ENCODE results near the gene FLG.
"Not testable (repeated sequence)": the region's sequence is repeated elsewhere in the genome, so short reads cannot be mapped to it uniquely, and the experiment has no call there.

FLG gene

DNA sequence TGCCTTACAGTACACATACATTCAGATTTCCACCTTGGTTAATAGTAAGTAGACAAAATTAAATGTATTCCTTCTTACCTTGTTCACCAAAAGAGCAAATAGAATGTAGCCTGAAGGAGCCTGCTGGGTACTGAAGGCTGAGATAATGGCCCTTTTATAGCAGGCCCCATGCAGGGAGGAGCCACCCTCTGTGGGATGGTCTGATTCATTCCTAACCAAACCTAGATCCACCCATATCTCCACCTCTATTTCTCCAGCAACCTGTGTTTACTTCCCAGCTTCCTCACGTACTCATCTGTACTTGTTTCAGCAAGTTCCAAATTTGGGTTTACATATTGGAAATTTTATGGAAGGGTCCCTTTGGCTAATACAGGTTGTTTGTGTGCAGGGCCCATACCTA lies at the start of gene FLG:
Gene FLG, minus strand, starts transcription at position 129 of the 400 bp plus-strand sequence. CDS start 9,783 bp downstream, outside the sequence.
- DNase-seq = no peak

- DNase-seq = no peak
These were observed 49.4 kb upstream of the FLG start for GRCh38 chr1:152374451-152374850.

GRCh38 chr1:152372672-152373071 lies 47.6 kb upstream of the FLG start:
- DNase-seq = no peak

DNA sequence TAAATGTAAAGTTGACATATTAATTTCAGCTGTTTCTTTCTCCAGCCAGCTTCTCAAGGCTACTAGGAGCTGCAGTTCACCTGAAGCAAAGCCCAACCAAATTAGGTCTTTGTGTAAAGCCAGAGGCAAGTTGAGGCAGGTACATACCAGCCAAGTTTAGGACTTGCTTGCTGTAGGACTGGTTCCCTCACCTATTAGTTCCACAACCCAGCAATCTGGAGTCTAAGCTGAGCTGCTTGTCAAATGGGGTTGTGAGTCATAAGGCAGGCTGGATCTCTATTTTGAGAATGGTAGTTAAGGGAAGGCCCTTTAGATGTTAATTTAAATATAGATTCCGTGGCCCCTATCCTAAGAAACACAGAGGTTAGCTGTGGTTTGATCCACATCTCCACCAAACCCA lies 42.4 kb upstream of the FLG start:
- no peak for DNase-seq

DNA sequence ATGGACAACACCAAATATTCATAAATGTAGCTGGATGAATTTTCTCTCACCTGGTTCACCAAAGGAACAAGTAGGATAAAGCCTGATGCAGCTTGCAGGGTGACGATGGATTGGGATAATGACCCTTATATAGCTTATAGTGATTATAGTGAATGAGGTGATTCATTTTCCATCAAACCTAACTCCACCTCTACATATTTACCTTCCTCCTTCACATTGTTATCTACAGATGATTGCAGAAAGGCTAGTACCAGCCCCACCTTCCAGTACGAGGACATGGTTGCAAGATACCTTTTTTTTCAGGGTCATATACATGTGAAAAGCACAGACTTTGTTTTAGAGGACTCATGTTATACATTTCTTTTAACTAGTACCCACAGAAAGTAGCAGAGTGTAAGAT lies 34.9 kb upstream of the FLG start, which contains the start of gene FLG2:
Gene FLG2, minus strand, starts transcription at position 101 of the 400 bp plus-strand sequence. CDS start 1,122 bp downstream, outside the sequence.
- DNase-seq = no peak

DNA sequence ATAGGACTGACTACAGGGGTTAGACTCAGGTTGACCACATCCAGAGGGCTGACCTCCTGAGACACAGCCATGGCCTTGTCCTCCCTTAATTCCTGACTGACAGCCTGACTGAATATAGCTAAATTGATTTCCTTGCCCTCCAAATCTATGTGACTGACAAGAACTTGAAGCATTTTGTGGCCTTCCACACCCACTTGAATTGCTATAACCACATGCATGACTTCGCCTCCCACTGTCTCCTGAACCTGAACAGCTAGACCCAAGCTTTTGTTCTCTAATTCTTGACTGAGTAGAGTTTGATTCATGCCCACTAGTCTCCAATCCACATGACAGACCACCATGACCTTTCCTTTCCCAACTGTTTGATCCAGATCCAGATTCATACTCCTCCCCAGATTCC lies 31.7 kb upstream of the FLG start:
- no peak for DNase-seq

GRCh38 chr1:152349611-152350010 lies 24.6 kb upstream of the FLG start:
- no peak for DNase-seq

- no peak for DNase-seq
These were observed 23.4 kb upstream of the FLG start for GRCh38 chr1:152348447-152348846.

- peak; percentile 72 for DNase-seq
These were observed 22.2 kb upstream of the FLG start for GRCh38 chr1:152347116-152347728.

- DNase-seq = no peak
These were observed 19.4 kb upstream of the FLG start for GRCh38 chr1:152344438-152344837.

DNA sequence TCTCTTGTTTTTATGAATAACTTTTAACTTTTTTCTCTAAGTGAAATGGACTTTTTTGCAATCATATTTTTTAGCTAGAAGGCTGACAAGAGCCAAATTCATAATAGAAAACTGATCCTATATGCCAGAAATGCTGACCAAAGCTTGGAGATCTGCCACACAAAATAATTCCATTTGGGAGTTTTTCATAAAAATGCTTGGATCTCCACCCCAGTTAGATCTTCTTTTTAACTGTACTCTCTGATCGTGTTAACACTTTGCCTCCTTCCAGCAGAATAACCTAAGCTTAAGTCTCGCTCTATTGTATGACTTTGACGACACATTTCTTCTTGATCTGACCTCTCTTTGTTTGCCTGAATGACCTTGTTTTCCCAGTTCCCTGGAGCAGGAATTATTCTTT lies 18.0 kb upstream of the FLG start:
- DNase-seq = no peak

DNA sequence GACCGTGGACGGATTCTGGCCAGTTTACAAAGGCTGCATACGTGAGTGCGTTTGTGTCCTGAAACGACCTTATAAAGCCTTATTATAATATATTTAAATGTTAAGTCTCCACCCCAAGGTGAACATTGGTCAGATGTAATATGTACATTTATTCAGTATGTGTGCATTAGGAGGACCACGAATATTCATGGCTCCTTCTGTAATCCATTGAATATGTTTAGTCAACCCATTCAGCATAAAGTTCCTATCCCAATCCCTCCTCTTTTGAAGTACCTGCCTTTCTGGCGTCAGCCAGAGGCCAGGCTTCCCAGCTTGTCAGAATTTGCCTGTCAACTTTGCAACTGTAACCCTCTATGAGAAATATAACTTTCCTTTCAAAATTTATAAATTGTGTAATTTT lies 10.4 kb upstream of the FLG start:
- no peak for DNase-seq

DNA sequence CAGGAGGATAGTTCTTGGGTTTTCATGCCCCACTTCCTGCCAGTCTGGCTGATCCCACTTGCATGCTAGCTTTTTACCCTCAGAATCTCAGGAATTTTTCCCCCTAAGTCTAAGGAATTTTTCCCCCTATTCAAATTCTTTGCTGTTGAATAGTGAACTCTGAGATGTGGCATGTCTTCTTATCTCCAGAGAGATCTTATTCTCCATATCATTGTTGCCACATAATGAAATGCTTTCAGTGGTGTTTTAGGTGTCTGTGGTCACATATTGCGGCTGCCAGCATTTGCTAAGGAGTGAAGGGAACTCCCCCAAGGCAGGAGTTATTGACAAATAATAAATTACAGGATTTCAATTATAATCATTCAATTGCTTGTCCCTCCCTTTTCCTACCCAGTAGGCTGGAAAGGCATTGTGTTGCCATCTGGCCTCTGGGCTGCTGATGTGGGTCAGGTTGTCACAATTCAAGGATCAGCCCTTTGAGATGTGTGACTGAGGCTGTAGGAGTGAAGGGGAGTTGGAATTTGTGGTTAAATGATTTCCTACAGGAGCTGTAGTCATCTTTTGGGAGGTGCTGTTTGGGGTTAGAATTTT lies 3.9 kb upstream of the FLG start:
- DNase-seq = no peak

GRCh38 chr1:152313970-152314369 lies 11.1 kb downstream of the FLG start:
- DNase-seq = no peak

- DNase-seq = no peak
These were observed 11.7 kb downstream of the FLG start for GRCh38 chr1:152313319-152313801.

GRCh38 chr1:152312169-152312568 lies 12.9 kb downstream of the FLG start:
- DNase-seq = not testable (repeated sequence)

- DNase-seq = no peak
These were observed 15.1 kb downstream of the FLG start for GRCh38 chr1:152309955-152310354.

DNA sequence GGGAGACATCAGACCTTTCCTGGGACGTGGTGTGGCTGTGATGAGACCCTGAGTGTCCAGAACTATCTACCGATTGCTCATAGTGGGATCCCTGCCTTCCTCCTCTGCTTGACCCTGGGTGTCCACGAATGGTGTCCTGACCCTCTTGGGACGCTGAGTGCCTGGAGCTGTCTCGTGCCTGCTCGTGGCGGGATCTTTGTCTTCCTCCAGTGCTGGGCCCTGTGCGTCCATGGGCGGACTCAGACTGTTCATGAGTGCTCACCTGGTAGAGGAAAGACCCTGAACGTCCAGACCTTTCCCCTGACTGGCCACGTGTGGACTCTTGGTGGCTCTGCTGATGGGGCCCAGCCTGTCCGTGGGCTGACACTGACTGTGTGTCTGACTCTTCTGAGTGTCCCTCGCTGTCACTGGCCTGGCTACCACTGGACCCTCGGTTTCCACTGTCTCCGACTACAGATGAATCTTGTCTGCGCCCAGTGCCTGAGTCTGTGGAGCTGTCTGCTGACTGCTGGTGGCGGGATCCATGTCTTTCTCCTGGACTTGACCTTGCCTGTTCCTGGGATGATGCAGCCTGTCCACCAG lies 15.6 kb downstream of the FLG start:
- not testable (repeated sequence) for DNase-seq

- DNase-seq = not testable (repeated sequence)
These were observed 16.3 kb downstream of the FLG start for GRCh38 chr1:152308758-152309157.

GRCh38 chr1:152307970-152308369 lies 17.1 kb downstream of the FLG start:
- not testable (repeated sequence) for DNase-seq

DNA sequence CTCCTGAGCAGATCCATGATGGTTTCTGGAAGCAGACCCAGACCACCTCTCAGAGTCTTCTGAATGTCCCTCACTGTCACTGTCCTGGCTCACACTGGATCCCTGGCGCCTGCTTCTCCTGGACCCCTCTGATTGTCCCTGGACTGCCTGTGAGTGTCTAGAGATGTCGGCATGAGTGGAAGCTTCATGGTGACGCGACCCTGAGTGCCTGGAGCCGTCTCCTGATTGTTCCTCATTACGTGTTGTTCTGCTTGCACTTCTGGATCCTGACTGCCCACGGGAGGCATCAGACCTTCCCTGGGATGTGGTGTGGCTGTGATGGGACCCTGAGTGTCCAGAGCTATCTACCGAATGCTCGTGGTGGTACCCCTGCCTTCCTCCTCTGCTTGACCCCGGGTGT lies 18.9 kb downstream of the FLG start:
- not testable (repeated sequence) for DNase-seq

DNA sequence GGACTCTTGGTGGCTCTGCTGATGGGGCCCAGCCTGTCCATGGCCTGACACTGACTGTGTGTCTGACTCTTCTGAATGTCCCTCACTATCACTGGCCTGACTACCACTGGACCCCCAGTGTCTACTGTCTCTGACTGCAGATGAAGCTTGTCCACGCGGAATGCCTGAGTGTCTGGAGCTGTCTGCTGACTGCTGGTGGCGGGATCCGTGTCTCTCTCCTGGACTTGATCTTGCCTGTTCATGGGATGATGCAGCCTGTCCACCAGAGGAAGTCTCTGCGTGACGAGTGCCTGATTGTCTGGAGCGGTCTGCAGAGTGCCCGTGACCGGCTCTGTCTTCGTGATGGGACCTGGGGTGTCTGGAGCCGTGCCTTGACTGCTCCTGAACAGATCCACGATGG lies 20.3 kb downstream of the FLG start:
- not testable (repeated sequence) for DNase-seq

DNA sequence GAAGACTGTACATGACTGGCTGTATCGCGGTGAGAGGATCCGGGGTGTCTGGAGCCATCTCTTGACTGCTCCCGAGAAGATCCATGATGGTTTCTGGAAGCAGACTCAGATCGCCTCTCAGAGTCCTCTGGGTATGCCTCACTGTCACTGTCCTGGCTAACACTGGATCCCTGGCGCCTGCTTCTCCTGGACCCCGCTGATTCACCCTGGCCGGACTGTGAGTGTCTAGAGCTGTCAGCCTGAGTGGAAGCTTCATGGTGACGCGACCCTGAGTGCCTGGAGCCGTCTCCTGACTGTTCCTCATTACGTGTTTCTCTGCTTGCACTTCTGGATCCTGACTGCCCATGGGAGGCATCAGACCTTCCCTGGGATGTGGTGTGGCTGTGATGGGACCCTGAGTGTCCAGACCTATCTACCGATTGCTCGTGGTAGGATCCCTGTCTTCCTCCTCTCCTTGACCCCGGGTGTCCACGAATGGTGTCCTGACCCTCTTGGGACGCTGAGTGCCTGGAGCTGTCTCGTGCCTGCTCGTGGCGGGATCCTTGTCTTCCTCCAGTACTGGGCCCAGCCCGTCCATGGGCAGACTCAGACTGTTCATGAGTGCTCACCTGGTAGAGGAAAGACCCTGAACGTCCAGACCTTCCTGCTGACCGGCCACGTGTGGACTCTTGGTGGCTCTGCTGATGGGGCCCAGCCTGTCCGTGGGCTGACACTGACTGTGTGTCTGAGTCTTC lies 21.7 kb downstream of the FLG start:
- DNase-seq = not testable (repeated sequence)

- not testable (repeated sequence) for DNase-seq
These were observed 68.6 kb downstream of the FLG start for GRCh38 chr1:152256394-152256793.
